ENCODE measurements around the gene CCDC159. TPM values are rescaled to one million over a fixed set of nuclear protein-coding genes. Genes with fewer than 3 reads are reported as not detected.
A peak's percentile ranks its signal among the peaks of the same experiment; 100 is the strongest.

The CCDC159 gene
- total RNA-seq, 1 donor from 2014 or later: 42.7 TPM

GRCh38 chr19:11379857-11380350 is 33.6 kb downstream of the CCDC159 start:
- no peak for ATAC-seq
- intact Hi-C loops (cut with DNase I): loop anchor here (10.0 kb wide), 1 partner anchor 55 kb away; the partner anchor contains the start of genes ODAD3 and PRKCSH
- no peak for DNase-seq (ENCODE audit: low spot score)

- intact Hi-C loops (cut with DNase I): no loop called here
- ATAC-seq (peak; percentile 93), DNase-seq (ENCODE audit: low spot score) (peak; percentile 95)
Measured at GRCh38 chr19:11380653-11381537, 34.6 kb downstream of the CCDC159 start.

GRCh38 chr19:11382898-11383705 is 36.8 kb downstream of the CCDC159 start:
- DNase-seq (ENCODE audit: low spot score) (peak; percentile 74), ATAC-seq (peak; percentile 16)
- intact Hi-C loops (cut with DNase I): no loop called here

- intact Hi-C loops (cut with DNase I): no loop called here
- DNase-seq (ENCODE audit: low spot score): no peak
- ATAC-seq: no peak
Measured at GRCh38 chr19:11383706-11384048, 37.4 kb downstream of the CCDC159 start.

GRCh38 chr19:11384778-11385129 is 38.4 kb downstream of the CCDC159 start:
- intact Hi-C loops (cut with DNase I): no loop called here
- DNase-seq (ENCODE audit: low spot score) (no peak), ATAC-seq (no peak)

- DNase-seq (ENCODE audit: low spot score) (no peak), ATAC-seq (no peak)
- intact Hi-C loops (cut with DNase I): no loop called here
Measured at GRCh38 chr19:11387162-11388034, 41.1 kb downstream of the CCDC159 start.

- DNase-seq (ENCODE audit: low spot score) (no peak), ATAC-seq (no peak)
- intact Hi-C loops (cut with DNase I): no loop called here
Measured at GRCh38 chr19:11390359-11390758, 44.0 kb downstream of the CCDC159 start.

- DNase-seq (ENCODE audit: low spot score): no peak
- ATAC-seq: no peak
- intact Hi-C loops (cut with DNase I): no loop called here
Measured at GRCh38 chr19:11390933-11391680, 44.8 kb downstream of the CCDC159 start.

- ATAC-seq (no peak), DNase-seq (ENCODE audit: low spot score) (no peak)
- intact Hi-C loops (cut with DNase I): no loop called here
Measured at GRCh38 chr19:11397089-11397610, 50.8 kb downstream of the CCDC159 start.

- ATAC-seq: no peak
- DNase-seq (ENCODE audit: low spot score): no peak
- intact Hi-C loops (cut with DNase I): no loop called here
Measured at GRCh38 chr19:11399667-11400066, 53.3 kb downstream of the CCDC159 start.

- ATAC-seq: no peak
- intact Hi-C loops (cut with DNase I): no loop called here
- no peak for DNase-seq (ENCODE audit: low spot score)
Measured at GRCh38 chr19:11400798-11401197, 54.5 kb downstream of the CCDC159 start.

GRCh38 chr19:11401808-11402543 is 55.7 kb downstream of the CCDC159 start:
- no peak for DNase-seq (ENCODE audit: low spot score)
- intact Hi-C loops (cut with DNase I): no loop called here
- no peak for ATAC-seq

Other genes starting within 250 kb of the CCDC159 start
- 1.3 TPM for gene SPC24, start 190.7 kb upstream of the CCDC159 start, total RNA-seq
- 296 TPM for gene KANK2, start 149.0 kb upstream of the CCDC159 start, total RNA-seq
- 15.5 TPM for gene ANGPTL8, start 106.9 kb upstream of the CCDC159 start, total RNA-seq
- 131 TPM for gene DOCK6, start 84.0 kb upstream of the CCDC159 start, total RNA-seq
- gene TSPAN16, start 50.4 kb upstream of the CCDC159 start, total RNA-seq: not detected
- 25.1 TPM for gene RAB3D, start 6.9 kb upstream of the CCDC159 start, total RNA-seq
- 58.0 TPM for gene TMEM205, start 251 bp upstream of the CCDC159 start, total RNA-seq
- 27.5 TPM for gene PLPPR2, start 8.9 kb downstream of the CCDC159 start, total RNA-seq
- 1.3 TPM for gene SWSAP1, start 28.1 kb downstream of the CCDC159 start, total RNA-seq
- gene EPOR, start 37.8 kb downstream of the CCDC159 start, total RNA-seq: 5.2 TPM
- gene RGL3, start 72.8 kb downstream of the CCDC159 start, total RNA-seq: 14.4 TPM
- 0.31 TPM for gene ODAD3, start 88.6 kb downstream of the CCDC159 start, total RNA-seq
- gene PRKCSH, start 89.1 kb downstream of the CCDC159 start, total RNA-seq: 190 TPM
- gene ELAVL3, start 134.5 kb downstream of the CCDC159 start, total RNA-seq: 0.45 TPM
- 9.4 TPM for gene ZNF653, start 159.3 kb downstream of the CCDC159 start, total RNA-seq
- 25.8 TPM for gene ECSIT, start 182.6 kb downstream of the CCDC159 start, total RNA-seq
- 35.7 TPM for gene CNN1, start 192.3 kb downstream of the CCDC159 start, total RNA-seq
- 33.7 TPM for gene ELOF1, start 212.7 kb downstream of the CCDC159 start, total RNA-seq
- gene ACP5, start 231.1 kb downstream of the CCDC159 start, total RNA-seq: 19.7 TPM